SK-N-SH (cell line): ENCODE data around the gene CADPS2. TPM values are rescaled to one million over a fixed set of nuclear protein-coding genes. Genes with fewer than 3 reads are reported as not detected.

Experiments
- CTCF ChIA-PET: fragments of 300-600, 350-600 bp; formaldehyde crosslinking; extraction: SDS; loops from one replicate; lab custom pipeline; 2021; lab: Yijun Ruan, JAX
- POLR2A ChIA-PET: fragments of 350-600 bp; sonication (Branson Sonifier 250); formaldehyde crosslinking; extraction: SDS; loops from one replicate; lab custom pipeline; 2020; ENCODE audit warnings: antibody characterized with exemption, inconsistent platforms; lab: Yijun Ruan, JAX
- DNase-seq: peaks from one replicate; pipeline ENCODE4 v3.0.0; 2012
- H2AFZ ChIP-seq: fragments of 200-600 bp; sonication (generic); 2 replicates; pipeline ENCODE4 v1.8.1; 2016; ENCODE audit warnings: antibody characterized with exemption, mild to moderate bottlenecking, low read depth
- H3F3A ChIP-seq: fragments of 200-600 bp; sonication (generic); replicated peaks from 2 replicates; pipeline ENCODE3; 2016; ENCODE audit warnings: antibody characterized with exemption, mild to moderate bottlenecking; ENCODE audit not compliant: insufficient read depth
- H3K27ac ChIP-seq, 2 experiments: fragments of 200-500 bp in 1 of 2; fragments of 200-600 bp in 1 of 2; sonication (Bioruptor generic) in 1 of 2; sonication (generic), shearing (Covaris generic) in 1 of 2; 2 replicates each; pipeline versions ENCODE4 v1.5.1 to v1.6.1; 2014 to 2016; ENCODE audit warnings: low read depth in 2 of 2, inconsistent platforms in 1 of 2, low read length in 1 of 2, mild to moderate bottlenecking in 1 of 2, mixed read lengths in 1 of 2
- H3K27me3 ChIP-seq: fragments of 200-600 bp; sonication (generic), shearing (Covaris generic); 2 replicates; pipeline ENCODE4 v1.6.1; 2016; ENCODE audit warnings: mixed run types; ENCODE audit not compliant: insufficient read depth
- H3K36me3 ChIP-seq, 2 experiments: fragments of 200-500 bp in 1 of 2; fragments of 200-600 bp in 1 of 2; sonication (Bioruptor generic) in 1 of 2; sonication (generic) in 1 of 2; replicated peaks in 1 of 2; 2 replicates each; pipeline versions ENCODE3 to v1.5.1; 2014 to 2016; ENCODE audit warnings: low read length in 1 of 2, mild to moderate bottlenecking in 1 of 2; ENCODE audit not compliant: insufficient read depth in 2 of 2, control insufficient read depth in 1 of 2
- H3K4me1 ChIP-seq, 2 experiments: fragments of 200-500 bp in 1 of 2; fragments of 200-600 bp in 1 of 2; sonication (Bioruptor generic) in 1 of 2; sonication (generic), shearing (Covaris generic) in 1 of 2; 2 replicates each; pipeline versions ENCODE4 v1.5.1 to v1.6.1; 2014 to 2016; ENCODE audit warnings: low read depth in 1 of 2, low read length in 1 of 2, mixed run types in 1 of 2; ENCODE audit not compliant: insufficient read depth in 2 of 2, control insufficient read depth in 1 of 2
- H3K4me2 ChIP-seq: fragments of 200-600 bp; sonication (generic), shearing (Covaris generic); 2 replicates; pipeline ENCODE4 v1.6.1; 2017; ENCODE audit warnings: mixed run types
- H3K4me3 ChIP-seq, 2 experiments: fragments of 200-500 bp in 1 of 2; fragments of 200-600 bp in 1 of 2; sonication (Bioruptor generic) in 1 of 2; sonication (generic), shearing (Covaris generic) in 1 of 2; 2 replicates each; pipeline versions ENCODE4 v1.5.1 to v1.8.1; 2014 to 2016; ENCODE audit warnings: low read depth in 2 of 2, inconsistent platforms in 1 of 2, low read length in 1 of 2, mild to moderate bottlenecking in 1 of 2, mixed read lengths in 1 of 2, moderate library complexity in 1 of 2
- H3K79me2 ChIP-seq: fragments of 200-600 bp; sonication (generic); 2 replicates; pipeline ENCODE4 v1.8.1; 2017; ENCODE audit warnings: mild to moderate bottlenecking; ENCODE audit not compliant: insufficient read depth
- H3K9ac ChIP-seq: fragments of 200-600 bp; sonication (generic); 2 replicates; pipeline ENCODE4 v1.6.1; 2017; ENCODE audit warnings: mixed run types
- H3K9me2 ChIP-seq: fragments of 200-600 bp; sonication (generic); 2 replicates; pipeline ENCODE4 v1.6.1; 2017; ENCODE audit warnings: mixed run types
- H3K9me3 ChIP-seq: fragments of 200-600 bp; sonication (generic); 2 replicates; pipeline ENCODE4 v1.6.1; 2017; ENCODE audit warnings: mixed run types, mild to moderate bottlenecking, moderate library complexity
- H4K20me1 ChIP-seq: fragments of 200-600 bp; sonication (generic); 2 replicates; pipeline ENCODE4 v1.6.1; 2017; ENCODE audit warnings: mild to moderate bottlenecking, mixed run types; ENCODE audit not compliant: insufficient read depth
- CHD2 ChIP-seq: fragments of 150-350 bp; IDR thresholded peaks from 2 replicates; pipeline ENCODE4 v1.6.1; 2018; ENCODE audit warnings: low read length; ENCODE audit not compliant: partially characterized antibody
- ELF1 ChIP-seq: IDR thresholded peaks from 2 replicates; pipeline ENCODE4 v1.4.0; 2012
- EP300 ChIP-seq, 2 experiments: IDR thresholded peaks; 2 replicates each; pipeline versions ENCODE4 v1.4.0 to v1.6.1; 2012; ENCODE audit warnings: borderline replicate concordance in 1 of 2, low read depth in 1 of 2, low read length in 1 of 2
- EZH2phosphoT487 ChIP-seq: fragments of 200-600 bp; sonication (generic); IDR thresholded peaks from 2 replicates; pipeline ENCODE4 v1.6.1; 2017; ENCODE audit warnings: low read depth, mixed run types, mild to moderate bottlenecking, antibody characterized with exemption, moderate library complexity, borderline replicate concordance
- FOSL2 ChIP-seq: IDR thresholded peaks from 2 replicates; pipeline ENCODE4 v1.4.0; 2012; ENCODE audit warnings: low read depth, mild to moderate bottlenecking, moderate library complexity, borderline replicate concordance
- FOXJ3 ChIP-seq: sonication (generic); formaldehyde crosslinking; IDR thresholded peaks from 2 replicates; pipeline ENCODE4 v1.5.1; 2020; ENCODE audit warnings: mild to moderate bottlenecking, missing genetic modification reagents
- FOXM1 ChIP-seq: IDR thresholded peaks from 2 replicates; pipeline ENCODE4 v1.4.0; 2012; ENCODE audit warnings: low read depth, mild to moderate bottlenecking
- GABPA ChIP-seq: IDR thresholded peaks from 2 replicates; pipeline ENCODE4 v1.4.0; 2012; ENCODE audit warnings: low read depth, mild to moderate bottlenecking
- GATA2 ChIP-seq: sonication (generic); formaldehyde crosslinking; IDR thresholded peaks from 2 replicates; pipeline ENCODE4 v1.5.0; 2020; ENCODE audit warnings: mild to moderate bottlenecking, missing genetic modification reagents
- NFIC ChIP-seq: IDR thresholded peaks from 2 replicates; pipeline ENCODE4 v1.4.0; 2012; ENCODE audit warnings: borderline replicate concordance
- NRF1 ChIP-seq: IDR thresholded peaks from 2 replicates; pipeline ENCODE4 v1.6.1; 2012; ENCODE audit warnings: low read depth, mild to moderate bottlenecking, low read length
- RAD21 ChIP-seq: IDR thresholded peaks from 2 replicates; pipeline ENCODE4 v1.6.1; 2012; ENCODE audit warnings: mild to moderate bottlenecking, low read length
- RCOR1 ChIP-seq: fragments of 150-350 bp; IDR thresholded peaks from 2 replicates; pipeline ENCODE4 v1.6.1; 2017; ENCODE audit warnings: antibody characterized with exemption, low read length
- RXRA ChIP-seq: IDR thresholded peaks from 2 replicates; pipeline ENCODE4 v1.4.0; 2012; ENCODE audit warnings: low read depth, mild to moderate bottlenecking, borderline replicate concordance
- SMC3 ChIP-seq: IDR thresholded peaks from 2 replicates; pipeline ENCODE4 v1.6.1; 2012; ENCODE audit warnings: low read depth, low read length, improper control_type of control experiment
- TCF12 ChIP-seq: IDR thresholded peaks from 2 replicates; pipeline ENCODE4 v1.4.0; 2012
- USF2 ChIP-seq: fragments of 150-350 bp; IDR thresholded peaks from 2 replicates; pipeline ENCODE4 v1.6.1; 2017; ENCODE audit warnings: antibody characterized with exemption, low read length, low read depth, borderline replicate concordance
- YY1 ChIP-seq: IDR thresholded peaks from 2 replicates; pipeline ENCODE4 v1.4.0; 2012; ENCODE audit warnings: low read depth, mild to moderate bottlenecking
- WGBS: methylation state at CpG from one replicate; pipeline ENCODE4 v1.1.6; 2017; ENCODE audit warnings: low lambda C conversion rate; 5-methylcytosine and 5-hydroxymethylcytosine counted together
- polyA plus RNA-seq, 3 experiments: library from polyadenylated mRNA; depleted of rRNA; stranded (reverse); fragments of >200 nt; gene quantifications; 2 replicates each; pipeline ENCODE4 v1.2.3, GENCODE V29; 2012
- TF ChIP-seq, protein P1 (sequence below): IDR thresholded peaks from 2 replicates; pipeline ENCODE4 v1.4.0; 2012; ENCODE audit warnings: low read depth, borderline replicate concordance

Gene CADPS2
- polyA plus RNA-seq, 1 of the 3 experiments (the other 2 are of a cell fraction), result 0.05 TPM

DNA sequence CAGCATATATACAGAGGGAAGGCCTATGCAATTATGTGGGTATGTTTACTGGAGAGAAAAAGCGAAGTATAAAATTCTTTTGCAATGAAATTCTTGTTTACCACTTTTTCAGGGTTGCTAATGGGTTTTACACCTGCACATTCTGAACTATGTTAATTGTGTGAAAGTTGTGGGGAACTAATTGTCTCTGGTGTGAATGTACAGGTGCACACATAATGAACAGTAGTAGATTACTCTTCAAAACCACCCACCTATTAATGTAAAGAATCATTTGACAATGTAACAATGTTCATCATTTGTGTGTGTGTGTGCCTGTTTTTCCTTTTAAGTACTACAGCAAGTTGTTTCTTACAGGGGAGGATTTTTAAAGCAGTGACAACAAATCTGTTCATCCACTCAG, 501.7 kb downstream of the CADPS2 start (continued):
- TF ChIP-seq CHD2 (no peak), GABPA (no peak), FOXJ3 (no peak)

- Histone ChIP-seq H3F3A (no peaks in the 10 kb centered on the region), H3K9me2 (no peaks in the 10 kb centered on the region), H3K27ac (no peak overlapping the region), H3K9me3 (no peaks in the 10 kb centered on the region), H3K4me1 (no peaks in the 10 kb centered on the region; a peak in 1 of 4 replicates), H3K27me3 (no peaks in the 10 kb centered on the region), H3K4me2 (no peak overlapping the region), H4K20me1 (no peaks in the 10 kb centered on the region), H3K9ac (no peak overlapping the region), H2AFZ (no peak overlapping the region), H3K79me2 (no peaks in the 10 kb centered on the region), H3K4me3 (no peak overlapping the region), H3K36me3 (no peaks in the 10 kb centered on the region)
- CTCF ChIA-PET, result no interaction called here
- 1% methylated on average over 3 of the region's 3 CpGs for WGBS
- POLR2A ChIA-PET, result no interaction called here
- TF ChIP-seq GATA2, result no peak
- no peak for TF ChIP-seq ELF1
- no peak for TF ChIP-seq USF2
- no peak for TF ChIP-seq EZH2phosphoT487
- no peak for TF ChIP-seq NRF1
- no peak for TF ChIP-seq RCOR1
- no peak for TF ChIP-seq CHD2
- no peak for TF ChIP-seq EP300 (IDR thresholded peaks at IDR 0.05; ENCODE audit: borderline replicate concordance in 1 of 2, low read depth in 1 of 2, low read length in 1 of 2)
- no peak for TF ChIP-seq NFIC
- no peak for TF ChIP-seq SMC3
- no peak for TF ChIP-seq TCF12
- TF ChIP-seq FOSL2, result no peak
- TF ChIP-seq RXRA, result no peak
- TF ChIP-seq RAD21, result no peak
- no peak for TF ChIP-seq YY1
- TF ChIP-seq FOXM1, result no peak
- TF ChIP-seq, protein P1, sequence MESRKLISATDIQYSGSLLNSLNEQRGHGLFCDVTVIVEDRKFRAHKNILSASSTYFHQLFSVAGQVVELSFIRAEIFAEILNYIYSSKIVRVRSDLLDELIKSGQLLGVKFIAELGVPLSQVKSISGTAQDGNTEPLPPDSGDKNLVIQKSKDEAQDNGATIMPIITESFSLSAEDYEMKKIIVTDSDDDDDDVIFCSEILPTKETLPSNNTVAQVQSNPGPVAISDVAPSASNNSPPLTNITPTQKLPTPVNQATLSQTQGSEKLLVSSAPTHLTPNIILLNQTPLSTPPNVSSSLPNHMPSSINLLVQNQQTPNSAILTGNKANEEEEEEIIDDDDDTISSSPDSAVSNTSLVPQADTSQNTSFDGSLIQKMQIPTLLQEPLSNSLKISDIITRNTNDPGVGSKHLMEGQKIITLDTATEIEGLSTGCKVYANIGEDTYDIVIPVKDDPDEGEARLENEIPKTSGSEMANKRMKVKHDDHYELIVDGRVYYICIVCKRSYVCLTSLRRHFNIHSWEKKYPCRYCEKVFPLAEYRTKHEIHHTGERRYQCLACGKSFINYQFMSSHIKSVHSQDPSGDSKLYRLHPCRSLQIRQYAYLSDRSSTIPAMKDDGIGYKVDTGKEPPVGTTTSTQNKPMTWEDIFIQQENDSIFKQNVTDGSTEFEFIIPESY, result no peak
- DNase-seq, result no peak
Observed at GRCh38 chr7:122383934-122384333, 502.3 kb downstream of the CADPS2 start.
